T-helper 2 cell (primary cell): Measurements from ENCODE around the gene RPP40.
"Not testable (repeated sequence)": the region's sequence is repeated elsewhere in the genome, so short reads cannot be mapped to it uniquely, and the experiment has no call there.

ENCODE experiments used
- DNase-seq, 5 experiments: peaks; one replicate each; pipeline versions ENCODE4 v3.0.0 to v3.0.0-alpha.2; 2012 to 2022

RPP40 gene

DNA sequence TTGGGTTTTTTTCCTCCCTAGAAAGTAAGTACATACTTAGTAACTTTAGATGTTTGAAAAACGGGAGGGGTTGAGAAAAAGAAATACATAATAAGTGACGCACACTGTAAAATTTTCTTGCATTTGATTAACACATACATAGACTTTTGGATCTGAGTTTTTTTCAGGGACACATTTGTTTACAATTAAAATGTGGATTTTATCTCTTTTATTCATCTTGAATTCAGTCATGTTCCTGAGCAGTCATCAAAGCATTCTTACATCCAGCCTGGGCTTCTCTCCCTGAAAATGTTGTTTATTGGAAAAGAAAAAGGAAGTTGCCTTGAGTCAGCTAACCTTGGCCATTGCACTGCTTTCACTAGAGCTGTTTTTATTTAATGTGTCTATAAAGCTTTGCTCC lies 8.7 kb upstream of the RPP40 start:
- DNase-seq = no peak

DNA sequence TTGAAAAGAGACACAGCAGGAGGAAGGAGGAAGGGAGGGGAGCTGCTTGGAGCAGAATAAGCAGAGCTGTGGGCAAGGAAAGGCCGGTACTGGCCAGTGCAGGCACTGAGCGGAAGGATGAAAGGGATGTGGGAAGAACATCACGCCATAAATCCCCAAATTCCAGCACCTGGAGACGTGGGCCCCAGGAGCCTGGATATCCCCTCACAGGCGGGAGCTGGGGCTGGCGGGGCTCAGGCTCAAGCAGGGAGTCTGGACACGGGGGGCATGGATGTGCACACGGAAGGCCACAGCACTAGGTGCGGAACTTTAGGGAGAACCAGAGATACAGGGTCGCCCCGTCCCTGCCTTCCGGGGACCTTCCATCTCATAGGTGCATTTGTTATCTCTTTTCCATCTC lies 7.5 kb upstream of the RPP40 start:
- no peak for DNase-seq

DNA sequence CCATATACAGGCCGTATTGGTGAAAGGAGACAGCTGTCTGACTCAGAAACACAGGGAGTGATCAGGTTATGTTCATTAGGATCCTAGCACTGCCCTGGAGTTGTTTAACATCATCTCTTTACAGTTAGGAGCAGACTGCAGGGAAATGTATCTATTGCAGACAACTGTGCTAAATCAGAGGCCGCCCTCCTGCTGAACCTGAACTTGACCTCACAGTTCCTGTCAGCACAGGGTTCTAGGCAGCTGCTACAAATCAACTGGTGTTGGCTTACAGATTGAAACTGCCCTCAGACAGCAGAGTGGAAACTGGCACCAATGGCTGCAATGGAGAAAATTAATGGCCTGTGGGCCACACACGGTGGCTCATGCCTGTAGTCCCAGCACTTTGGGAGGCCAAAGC lies 3.7 kb upstream of the RPP40 start:
- DNase-seq = no peak

DNA sequence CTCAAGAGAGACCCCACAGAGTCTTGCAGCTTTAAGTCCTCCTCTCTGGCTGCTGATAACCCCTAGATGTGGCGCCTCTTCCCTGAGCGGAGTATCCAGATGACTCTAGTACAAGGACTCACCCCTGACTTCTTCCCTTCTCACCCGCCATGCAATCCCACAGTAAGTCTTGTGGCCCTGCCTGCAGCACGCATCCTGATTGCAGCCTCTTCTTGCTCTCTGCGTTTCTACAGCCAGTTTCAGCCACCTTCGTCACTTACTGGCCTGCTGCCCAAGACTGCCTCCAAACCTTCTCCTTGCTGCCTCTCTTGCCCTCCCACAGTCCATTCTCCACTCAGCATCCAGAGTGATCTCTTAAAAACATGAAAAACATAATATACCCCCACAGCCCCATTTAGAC lies 2.4 kb upstream of the RPP40 start:
- no peak for DNase-seq

DNA sequence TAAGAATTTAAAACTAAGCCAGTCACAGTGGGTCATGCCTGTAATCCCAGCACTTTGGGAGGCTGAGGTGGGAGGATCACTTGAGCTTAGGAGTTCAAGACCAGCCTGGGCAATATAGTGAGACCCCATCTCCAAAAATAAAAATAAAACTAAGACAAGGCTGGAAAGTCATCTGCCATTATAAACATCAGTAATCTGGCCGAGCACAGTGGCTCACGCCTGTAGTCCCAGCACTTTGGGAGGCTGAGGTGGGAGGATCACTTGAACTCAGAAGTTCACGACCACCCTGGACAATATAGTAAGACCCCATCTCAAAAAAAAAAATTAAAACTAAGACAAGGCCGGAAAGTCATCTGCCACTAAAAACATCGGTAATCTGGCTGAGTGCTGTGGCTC lies 1.2 kb upstream of the RPP40 start:
- not testable (repeated sequence) for DNase-seq

DNA sequence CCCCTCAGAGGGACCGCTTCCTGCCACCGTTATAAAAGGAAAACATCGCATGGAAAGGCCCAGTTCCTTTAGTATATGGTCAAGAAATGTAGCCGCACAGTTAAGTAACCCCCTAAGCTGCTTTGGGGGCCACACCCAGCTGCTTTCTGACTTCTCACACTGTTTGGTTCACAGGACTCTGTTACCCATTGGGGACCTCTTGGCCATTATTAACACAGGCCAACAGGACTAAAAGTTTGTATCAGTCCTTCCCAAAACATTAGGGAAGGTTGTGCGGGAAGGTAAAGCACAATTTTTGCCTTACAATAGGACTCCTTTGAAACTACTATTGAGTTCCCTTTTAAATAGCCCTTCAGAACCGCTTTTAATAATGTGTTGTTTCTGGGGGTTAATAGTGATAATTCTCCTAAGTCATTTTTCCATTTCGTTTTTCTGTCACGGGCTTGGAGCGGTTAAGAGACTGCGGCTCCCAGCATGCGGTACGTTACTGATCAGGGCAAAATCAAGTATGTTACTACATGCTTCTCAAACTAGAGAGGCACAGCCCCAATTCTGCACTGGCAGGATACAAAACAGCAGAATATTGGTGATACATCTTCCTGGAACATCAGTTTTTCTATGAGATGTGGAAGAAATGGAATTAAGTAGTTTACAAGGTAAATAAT lies 668 bp upstream of the RPP40 start:
- DNase-seq = no peak

DNA sequence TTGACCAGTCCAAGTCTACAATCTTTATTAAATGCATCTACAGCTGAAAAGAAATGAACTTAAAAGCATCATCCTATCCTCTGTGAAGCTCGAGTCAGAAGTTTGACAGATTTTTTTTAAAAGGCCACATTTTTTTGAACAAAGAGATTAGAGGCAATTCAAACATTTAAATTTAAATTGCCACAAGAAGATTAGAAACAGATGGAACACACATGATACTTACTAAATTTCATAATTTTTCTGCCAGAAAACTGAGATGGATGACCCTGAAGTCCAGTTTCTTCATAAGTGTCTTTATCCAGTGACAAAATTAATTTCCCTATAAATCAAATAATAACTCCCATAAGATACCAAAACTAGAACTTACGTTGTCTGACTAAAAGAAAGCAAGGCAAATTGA lies 4.3 kb downstream of the RPP40 start:
- no peak for DNase-seq

DNA sequence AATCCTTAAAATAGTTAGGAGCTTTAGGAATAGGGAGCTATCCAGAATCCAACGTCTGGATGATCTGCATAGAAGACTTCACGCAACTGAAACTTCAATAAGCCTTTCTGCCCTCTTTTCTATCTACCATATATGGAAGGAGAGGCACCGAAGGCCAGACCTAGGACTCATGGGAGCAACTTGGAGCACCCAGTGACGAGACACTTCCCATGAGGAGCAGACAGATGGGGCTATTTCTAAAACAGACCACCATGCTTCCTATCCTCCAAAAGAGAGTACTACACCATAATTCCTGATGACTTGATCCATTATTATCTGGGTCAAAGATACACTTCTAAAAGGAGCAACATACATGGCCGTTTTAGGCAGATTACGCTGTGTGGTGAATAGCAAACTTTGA lies 6.0 kb downstream of the RPP40 start:
- DNase-seq = no peak

DNA sequence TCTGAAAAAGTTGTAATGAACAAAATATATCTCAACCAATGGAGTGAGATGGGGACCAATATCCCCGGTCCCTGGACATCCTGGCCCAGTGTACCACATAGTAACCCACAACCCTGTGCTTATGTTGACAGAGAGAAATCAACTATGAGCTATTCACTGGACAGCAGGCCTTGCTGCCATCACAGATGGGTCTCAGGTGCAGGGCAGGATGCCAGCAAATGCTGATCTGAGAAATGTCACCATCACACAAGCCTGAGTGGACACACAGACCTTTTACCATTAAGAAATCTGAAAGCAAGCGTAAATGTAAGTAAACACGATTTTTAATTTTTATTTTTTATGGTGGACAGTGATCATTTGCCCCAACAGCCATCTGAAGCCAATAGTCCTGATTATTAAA lies 9.1 kb downstream of the RPP40 start:
- DNase-seq = no peak

DNA sequence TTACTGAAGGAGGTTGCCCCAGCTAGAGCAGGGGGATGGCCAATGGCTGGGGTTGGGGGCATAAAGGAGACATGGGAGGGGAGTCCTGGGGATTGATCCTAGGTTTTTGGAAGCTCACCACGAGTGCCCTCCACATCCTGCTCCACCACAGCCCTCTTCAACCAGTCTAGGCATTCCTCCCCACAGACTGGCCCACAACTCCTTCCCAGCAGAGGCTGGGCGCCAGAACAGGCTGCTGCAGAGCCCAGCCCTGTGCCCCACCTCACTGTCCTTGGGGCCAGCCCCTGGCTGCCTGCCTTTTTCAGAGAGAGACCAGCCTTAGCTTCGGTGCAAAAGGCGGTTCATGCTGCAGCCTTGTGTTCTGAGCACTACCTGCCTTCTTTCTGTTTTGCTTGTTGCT lies 16.4 kb downstream of the RPP40 start:
- DNase-seq = no peak

DNA sequence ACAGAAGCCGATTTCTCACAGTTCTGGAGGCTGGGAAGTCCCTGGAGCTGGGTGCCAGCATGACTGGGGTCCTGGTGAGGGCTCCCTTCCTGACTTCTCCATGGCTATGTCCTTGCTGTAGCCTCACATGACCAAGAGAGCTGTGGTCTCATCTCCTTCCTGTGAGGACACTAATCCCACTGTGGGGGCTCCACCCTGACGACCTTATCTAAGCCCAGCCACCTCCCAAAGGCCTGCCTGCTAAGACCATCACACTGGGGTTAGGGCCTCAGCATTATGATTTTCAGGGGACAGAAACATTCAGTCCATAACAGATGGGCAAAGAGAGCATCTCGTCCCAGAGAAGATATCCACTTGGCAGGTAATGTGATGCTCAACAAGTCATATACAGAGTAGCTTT lies 16.8 kb downstream of the RPP40 start:
- DNase-seq = no peak

DNA sequence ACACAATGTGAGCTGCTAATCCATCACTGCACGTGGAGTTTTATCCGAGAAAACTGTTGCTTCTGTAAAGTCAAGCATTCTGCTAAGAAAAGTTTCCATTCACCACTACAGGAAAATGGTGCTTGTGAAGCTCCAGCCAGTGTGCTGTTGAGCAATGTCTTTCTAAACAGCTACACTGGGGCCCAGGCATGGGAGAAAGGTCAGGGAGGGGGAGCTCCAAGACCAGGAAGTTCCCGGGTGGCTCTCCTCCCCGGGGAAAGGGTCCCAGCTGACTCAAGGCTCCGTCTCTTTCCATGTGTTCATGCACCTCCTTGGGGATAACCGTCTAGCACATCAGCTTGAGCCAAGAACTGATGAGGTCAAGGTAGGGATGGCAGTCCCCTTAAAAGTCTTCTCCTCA lies 20.5 kb downstream of the RPP40 start:
- DNase-seq = no peak

DNA sequence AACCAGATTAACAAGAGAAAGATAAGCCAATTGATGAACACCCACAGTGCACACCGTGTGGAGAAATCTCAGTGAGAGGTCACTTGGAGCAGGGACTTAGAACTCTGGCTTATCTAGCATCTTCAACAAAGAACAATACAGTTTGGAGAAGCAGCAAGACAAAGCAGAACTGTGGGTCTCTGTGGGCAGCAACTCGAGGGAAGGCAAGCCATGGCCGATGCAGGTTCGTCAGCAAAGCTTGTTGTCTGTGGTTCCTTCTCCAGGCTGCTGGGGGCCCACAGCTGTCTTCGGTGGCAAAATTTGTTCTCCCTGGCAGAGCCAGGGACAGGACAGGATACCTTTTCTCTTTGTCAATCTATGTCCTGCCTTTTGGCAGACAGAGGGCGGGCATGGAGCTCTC lies 22.1 kb downstream of the RPP40 start:
- no peak for DNase-seq

DNA sequence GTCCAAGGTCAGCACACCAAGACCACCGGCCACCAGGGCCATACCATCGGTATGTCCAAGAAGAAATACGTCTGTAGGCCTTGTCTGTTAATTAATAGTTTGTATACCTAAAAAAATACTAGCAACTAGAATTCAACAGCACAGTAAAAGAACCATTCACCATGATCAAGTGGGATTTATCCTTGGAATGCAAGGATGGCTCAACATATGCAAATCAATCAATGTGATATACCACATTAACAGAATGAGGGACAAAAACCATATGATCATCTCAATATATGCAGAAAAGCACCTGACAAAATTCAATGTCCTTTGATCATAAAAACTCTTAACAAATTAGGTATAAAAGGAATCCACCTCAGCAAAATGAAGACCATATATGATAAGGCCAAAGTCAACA lies 24.4 kb downstream of the RPP40 start:
- DNase-seq = no peak

DNA sequence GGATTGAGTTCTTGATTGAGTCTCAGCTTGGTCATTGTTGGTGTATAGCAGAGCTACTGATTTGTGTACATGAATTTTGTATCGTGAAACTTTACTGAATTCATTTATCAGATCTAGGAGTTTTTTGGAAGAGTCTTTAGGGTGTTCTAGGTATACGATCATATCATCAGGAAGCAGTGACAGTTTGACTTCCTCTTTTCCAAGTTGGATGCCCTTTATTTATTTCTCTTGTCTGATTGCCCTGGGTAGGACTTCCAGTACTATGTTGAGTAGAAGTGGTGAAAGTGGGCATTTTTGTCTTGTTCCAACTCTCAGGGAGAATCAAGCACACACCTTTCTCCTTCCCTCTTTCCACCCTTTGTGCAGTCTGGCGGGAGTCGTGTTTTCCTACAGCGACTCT lies 26.4 kb downstream of the RPP40 start:
- DNase-seq = no peak

DNA sequence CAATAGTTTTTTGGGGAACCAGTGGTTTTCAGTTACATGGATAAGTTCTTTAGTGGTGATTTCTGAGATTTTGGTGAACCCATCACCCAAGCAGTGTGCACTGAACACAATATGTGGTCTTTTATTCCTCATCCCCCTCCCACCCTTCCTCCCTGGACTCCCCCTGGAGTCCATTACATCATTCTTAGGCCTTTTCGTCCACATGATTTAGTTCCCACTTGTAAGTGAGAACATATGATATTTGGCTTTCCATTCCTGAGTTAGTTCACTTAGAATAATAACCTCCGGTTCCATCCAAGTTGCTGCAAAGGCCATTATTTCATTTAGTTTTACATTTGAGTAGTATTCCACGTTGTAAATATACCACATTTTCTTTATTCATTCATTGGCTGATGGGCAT lies 28.3 kb downstream of the RPP40 start:
- DNase-seq = no peak

DNA sequence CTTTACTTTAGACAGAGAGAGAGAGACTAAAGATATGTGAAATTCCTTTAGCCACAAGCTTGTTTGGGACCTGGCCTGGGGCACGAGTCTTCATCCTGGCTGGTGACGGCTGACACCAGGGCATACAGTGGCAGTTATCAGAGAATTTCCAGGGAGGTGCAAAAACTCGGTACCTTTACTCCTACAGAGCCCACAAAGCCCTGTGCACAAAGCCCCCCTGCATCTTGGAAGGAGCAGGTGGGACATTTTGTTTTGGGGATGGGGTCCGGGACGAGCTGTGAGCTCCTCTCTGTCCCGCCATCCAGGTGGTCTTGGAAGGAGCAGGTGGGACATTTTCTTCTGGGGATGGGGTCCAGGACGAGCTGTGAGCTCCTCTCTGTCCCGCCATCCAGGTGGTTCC lies 28.9 kb downstream of the RPP40 start:
- no peak for DNase-seq

DNA sequence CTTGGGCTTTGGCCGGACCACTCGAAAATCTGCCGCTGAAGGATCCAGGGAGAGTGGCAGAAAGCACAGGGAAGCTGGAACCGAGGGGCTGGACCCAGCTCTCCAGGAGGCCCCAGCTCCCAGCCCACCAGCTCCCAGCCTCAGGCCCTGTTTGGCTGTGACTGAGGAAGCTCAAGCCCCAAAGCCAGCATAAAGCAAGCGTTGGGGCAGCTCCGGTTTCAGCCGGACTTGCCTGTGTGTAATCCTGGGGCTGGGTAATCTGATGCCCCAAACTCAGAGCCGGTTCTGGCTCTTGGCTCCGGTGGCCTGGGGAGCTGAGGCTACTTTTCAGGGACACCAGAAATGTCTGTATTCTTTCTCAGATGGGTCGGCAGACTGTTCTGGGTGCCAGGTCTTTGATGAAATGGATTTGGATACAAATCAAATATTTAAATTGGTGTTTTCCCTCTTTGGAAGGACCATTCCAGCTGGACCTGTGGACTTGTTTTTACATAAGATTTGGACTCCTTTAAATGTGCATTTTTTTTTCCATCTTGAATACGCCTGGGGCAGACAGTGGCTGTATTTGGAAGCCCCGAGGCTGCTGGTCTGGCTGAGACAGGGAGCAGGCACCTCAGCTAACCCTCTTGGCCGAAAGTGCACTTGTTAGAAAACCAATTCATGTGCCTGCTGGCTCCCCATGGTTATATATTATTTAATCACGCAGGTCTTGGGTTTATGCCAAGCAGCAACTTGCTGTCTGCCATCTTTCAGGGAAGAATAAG lies 29.7 kb downstream of the RPP40 start:
- DNase-seq = no peak

DNA sequence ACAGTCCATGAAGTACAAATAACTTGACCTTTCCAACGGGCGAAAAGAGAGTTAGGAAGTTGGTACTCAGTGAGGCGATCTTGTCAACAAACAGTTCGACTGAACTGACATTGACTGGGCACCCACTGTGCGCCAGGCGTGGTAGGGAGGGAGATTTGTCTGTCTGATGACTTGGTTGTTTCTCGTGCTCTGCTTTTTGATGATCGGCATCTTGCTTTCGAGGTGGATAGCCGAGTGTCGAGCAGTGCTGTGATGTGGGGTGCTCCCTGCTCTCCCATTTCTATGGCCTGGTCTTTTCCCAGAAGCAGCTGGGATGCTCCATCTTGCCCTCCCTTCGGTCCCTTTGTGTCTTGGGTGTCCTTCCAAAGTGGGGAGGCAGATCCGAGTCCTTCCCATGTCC lies 30.4 kb downstream of the RPP40 start:
- no peak for DNase-seq

DNA sequence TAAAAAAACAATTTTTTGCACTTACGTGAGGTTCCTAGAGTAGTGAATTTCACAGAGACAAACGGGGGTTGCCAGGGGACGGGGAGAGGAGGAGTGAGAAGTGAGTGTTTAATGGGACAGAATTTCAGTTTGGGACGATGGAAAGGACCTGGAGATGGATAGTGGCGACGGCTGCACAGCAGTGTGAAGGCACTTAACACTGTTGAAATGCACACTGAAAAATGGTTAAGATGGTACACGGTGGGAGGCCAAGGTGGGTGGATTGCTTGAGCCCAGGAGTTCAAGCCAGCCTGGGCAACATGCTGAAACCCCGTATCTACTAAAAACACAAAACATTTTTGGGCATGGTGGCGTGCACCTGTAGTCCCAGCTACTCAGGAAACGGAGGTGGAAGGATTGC lies 31.4 kb downstream of the RPP40 start:
- DNase-seq = no peak

DNA sequence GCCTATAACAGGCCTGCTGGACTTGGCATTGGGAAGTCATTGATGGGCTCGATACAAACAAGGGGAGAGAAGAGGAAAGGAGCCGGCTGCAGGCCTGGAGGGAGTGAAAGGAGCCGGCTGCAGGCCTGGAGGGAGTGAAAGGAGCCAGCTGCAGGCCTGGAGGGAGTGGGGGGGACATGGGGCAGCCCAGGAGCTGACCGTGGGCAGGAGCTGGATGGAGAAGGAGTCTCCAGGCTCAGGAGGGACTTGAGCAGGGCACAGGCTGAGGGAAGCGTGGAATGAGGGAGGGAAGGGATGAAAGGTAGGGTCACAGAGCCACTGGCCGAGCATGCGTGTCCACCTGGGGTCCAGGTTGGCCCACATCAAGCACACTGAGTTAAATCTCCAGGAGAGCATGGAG lies 32.0 kb downstream of the RPP40 start:
- no peak for DNase-seq

DNA sequence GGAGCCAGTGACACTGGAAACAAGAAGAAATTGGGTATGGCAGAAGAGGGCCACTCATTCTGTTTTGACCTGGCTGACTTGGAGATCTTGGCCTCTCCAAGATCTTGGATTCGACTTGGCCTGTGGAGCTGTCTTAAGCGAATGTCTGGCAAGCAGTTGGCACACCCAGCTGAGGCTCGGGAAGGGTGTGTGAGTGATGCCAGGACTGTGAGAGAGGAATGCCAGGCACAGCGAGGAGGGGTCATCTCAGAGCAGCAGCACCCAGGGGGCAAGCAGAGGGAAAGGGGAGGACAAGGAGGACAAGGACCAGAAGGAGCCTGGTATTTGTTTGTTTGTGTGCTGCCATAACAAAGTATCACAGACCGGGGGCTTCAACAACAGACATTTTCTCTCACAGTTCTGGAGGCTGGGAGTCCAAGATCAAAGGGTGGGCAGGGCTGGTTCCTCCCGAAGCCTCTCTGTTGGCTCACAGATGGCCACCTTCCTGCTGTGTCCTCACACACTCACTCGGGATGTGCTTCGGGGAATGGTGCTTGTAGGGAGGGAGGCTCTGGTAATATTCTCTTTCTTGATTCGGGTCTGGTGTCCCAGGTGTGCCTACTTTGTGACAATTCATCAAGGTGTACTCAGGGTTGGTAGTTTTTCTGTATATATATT lies 33.0 kb downstream of the RPP40 start:
- DNase-seq = no peak

DNA sequence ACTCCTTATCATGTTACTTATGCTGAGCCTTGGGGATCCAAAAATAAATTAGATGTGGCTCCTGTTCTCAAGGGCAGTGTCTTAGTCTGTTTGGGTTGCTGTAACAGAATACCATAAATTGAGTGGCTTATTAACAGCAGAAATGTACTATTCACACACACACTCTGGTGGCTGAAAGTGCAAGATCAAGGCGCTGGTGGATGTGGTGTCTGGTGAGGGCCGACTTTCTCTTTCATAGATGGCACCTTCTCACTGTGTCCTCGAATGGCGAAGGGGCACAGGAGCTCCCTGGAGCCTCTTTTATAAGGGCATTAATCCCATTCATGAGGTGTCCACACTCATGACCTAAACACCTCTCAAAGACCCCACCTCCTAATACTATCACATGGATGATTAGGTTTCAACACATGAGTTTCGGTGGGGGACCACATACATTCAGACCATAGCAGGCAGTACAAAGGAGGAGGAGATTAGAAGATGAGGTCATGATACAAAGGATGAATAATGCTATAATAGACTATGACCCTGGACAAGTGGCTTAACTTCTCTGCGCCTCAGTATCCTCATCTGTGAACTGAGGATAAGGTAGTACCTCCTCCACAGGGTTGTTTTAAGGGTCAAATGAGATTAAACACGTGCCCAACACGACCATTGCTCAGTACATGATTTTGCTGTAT lies 34.1 kb downstream of the RPP40 start:
- no peak for DNase-seq
